Dedifferentiated amniotic fluid mesenchymal stem cell (primary cell): ENCODE results near the gene TMEM115.
"Not testable (repeated sequence)": the region's sequence is repeated elsewhere in the genome, so short reads cannot be mapped to it uniquely, and the experiment has no call there.

ENCODE experiments used
- DNase-seq: peaks from one replicate; pipeline ENCODE4 v3.0.0-alpha.2; 2016; ENCODE audit errors: extremely low spot score

Gene TMEM115

GRCh38 chr3:50317300-50317699 is 42.0 kb downstream of the TMEM115 start:
- DNase-seq = no peak

- no peak for DNase-seq
These were observed 42.6 kb downstream of the TMEM115 start for GRCh38 chr3:50316657-50317242.

- no peak for DNase-seq
These were observed 44.5 kb downstream of the TMEM115 start for GRCh38 chr3:50314816-50315215.

GRCh38 chr3:50314342-50314741 is 45.0 kb downstream of the TMEM115 start:
- no peak for DNase-seq

GRCh38 chr3:50312041-50312440 is 47.3 kb downstream of the TMEM115 start:
- DNase-seq = not testable (repeated sequence)
